Inflammatory macrophage treated with lipopolysaccharide for 4 hours (primary cell): Measurements from ENCODE around the gene WNT8A.
"Not testable (repeated sequence)": the region's sequence is repeated elsewhere in the genome, so short reads cannot be mapped to it uniquely, and the experiment has no call there.

Experiments
- DNase-seq: peaks from one replicate; pipeline ENCODE4 v3.0.0-alpha.2; 2020

WNT8A gene, protein sequence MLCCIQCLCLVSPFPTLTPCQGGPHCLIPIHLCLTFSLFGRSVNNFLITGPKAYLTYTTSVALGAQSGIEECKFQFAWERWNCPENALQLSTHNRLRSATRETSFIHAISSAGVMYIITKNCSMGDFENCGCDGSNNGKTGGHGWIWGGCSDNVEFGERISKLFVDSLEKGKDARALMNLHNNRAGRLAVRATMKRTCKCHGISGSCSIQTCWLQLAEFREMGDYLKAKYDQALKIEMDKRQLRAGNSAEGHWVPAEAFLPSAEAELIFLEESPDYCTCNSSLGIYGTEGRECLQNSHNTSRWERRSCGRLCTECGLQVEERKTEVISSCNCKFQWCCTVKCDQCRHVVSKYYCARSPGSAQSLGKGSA

DNA sequence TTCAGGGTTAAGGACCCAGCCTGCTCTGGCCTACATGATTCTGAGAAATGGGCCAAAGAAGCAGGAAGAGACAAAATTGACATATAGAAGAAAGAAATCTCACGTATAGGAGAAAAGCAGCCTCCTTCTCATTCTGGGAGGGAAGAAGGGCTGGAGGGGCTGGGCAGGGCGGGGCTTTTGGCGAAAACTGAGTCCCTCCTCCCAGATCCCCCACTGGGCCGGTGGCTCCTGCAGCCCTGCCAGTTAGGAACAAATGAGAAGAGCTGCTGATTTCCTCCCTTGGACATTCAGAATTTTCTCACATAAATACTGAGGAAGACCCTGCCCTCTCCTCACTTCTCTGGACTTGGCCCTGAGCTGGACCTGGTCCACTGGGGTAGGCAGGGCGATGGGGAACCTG is at the start of gene WNT8A:
Gene WNT8A (plus strand): TSS at position 332 of the 400 bp plus-strand sequence. CDS start 95 bp downstream, outside the sequence.
- DNase-seq, result no peak

DNA sequence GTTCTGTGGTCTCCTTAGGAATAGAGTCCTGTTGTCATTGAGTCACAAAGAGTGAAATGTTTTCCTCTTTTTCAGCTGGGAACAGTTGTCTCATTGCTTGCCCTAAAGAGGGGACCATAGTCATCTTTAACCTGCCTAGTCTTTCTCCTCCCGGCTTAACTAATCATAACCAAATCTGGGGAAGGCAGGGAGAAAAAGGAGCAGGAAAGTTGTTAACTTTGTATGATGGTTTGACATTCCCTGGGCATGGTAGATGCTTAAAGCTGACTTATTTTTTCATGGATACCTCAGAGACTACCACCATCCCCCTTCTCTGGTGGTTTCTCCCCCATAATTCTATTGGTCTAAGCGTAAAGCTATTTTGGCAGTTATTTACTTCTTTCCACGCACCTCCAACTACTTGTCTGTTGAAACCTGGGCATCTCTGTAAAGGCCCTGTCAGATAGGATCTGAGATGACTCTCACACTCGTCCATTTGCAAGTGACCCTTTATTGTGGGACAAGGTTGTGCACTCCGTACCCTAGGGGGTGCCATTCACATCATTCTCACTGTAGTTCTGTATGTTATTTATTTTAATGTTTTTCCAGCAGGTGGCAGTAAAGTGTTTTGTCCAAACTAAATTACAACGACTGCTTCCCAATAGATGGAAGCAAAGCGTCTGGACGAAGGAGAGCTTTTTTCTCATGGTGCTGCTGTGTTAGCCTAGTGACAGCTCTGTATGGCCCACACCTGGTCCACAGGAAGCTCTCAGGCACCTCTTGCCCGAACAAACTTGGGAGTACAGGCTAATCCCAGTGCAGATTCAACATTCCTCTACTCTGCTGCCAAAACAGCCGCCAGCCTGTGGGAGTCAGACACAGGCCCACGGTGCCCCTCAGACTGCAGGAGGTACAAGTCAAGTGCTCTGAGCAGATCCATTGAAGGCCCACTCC is 48.0 kb upstream of the WNT8A start:
- peak; percentile 87 for DNase-seq

DNA sequence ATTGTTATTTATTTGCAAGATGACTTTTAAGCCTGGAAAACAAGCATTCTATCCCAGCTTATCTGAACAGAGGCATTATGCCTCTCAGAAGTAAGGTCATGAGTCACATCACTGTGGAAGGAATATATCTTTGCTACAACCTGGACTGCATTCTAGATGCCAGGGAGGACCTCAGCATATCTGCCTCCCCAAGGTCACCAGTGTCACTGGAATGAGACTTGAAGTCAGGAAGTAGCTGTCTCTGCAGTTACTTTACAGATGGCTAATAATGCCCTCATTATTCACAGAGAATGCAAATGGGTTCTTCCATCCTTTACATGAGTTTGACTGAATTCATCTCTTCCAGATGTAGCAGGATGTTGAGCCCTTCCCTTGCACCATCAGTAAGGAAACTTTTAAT is 46.6 kb upstream of the WNT8A start:
- DNase-seq, result no peak

DNA sequence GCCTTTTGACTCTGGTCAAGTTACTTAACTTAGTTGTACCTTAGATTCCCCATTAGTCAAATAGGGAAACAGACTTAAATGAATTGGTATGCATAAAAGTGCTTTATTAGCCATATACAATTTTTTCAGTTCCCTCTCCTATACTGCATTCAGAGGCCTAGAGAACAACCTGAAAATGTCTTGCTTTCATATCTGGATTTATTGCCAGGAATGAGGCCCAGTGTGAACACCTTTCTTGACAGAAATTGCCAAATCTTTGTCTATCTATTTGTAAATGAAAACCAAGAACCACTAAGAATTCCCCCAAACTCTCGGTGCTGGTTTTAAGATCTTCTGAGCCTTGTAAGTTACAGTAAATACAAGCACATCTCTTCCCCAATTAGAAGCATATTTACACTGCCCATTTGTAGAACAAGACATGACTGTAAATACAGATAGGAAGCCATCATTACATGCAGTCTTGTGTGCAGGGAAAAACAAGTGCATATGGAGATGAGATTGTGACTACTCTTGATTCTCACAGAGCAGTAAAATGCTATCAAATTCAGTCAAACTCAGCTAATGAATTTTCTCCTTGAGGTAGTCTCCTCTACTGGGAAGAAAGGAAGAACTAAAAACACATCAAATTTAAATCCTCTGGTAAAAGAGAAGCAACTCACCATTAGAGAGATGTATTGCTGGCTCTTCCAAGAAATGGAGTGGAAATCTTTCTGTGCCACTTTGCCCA is 45.8 kb upstream of the WNT8A start:
- DNase-seq, result no peak

DNA sequence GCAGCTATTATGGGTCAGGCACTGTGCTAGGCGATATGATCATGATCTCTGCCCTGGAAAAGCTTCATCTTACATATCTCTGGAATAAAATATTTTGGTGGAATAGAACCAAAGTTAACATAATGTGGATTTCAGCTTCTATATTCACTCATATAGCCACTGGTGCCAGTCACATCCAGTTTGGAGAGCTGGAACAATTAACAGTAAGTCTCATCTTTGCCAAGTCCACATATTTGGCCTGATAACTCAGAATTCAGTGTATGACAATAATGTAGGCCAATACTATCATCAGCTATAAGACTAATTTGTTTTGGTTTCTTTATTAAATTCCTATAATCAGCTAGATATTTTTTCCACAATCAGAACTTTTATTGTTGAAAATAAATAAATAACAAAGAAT is 45.0 kb upstream of the WNT8A start:
- DNase-seq, result no peak

DNA sequence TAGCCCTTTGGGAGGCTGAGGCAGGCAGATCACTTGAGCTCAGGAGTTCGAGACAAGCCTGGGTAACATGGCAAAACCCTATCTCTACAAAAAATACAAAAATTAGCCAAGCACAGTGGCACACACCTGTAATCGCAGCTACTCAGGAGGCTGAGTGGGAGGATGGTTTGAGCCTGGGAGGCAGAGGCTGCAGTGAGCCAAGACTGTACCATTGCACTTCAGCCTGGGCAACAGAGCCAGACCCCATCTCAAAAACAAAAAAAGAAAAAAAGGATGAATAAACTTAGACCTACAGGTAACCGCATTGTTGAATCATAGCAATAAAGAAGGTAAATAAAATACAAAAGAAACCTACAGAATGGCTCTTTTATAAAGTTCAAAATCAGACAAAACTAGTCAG is 38.5 kb upstream of the WNT8A start:
- DNase-seq, result not testable (repeated sequence)

DNA sequence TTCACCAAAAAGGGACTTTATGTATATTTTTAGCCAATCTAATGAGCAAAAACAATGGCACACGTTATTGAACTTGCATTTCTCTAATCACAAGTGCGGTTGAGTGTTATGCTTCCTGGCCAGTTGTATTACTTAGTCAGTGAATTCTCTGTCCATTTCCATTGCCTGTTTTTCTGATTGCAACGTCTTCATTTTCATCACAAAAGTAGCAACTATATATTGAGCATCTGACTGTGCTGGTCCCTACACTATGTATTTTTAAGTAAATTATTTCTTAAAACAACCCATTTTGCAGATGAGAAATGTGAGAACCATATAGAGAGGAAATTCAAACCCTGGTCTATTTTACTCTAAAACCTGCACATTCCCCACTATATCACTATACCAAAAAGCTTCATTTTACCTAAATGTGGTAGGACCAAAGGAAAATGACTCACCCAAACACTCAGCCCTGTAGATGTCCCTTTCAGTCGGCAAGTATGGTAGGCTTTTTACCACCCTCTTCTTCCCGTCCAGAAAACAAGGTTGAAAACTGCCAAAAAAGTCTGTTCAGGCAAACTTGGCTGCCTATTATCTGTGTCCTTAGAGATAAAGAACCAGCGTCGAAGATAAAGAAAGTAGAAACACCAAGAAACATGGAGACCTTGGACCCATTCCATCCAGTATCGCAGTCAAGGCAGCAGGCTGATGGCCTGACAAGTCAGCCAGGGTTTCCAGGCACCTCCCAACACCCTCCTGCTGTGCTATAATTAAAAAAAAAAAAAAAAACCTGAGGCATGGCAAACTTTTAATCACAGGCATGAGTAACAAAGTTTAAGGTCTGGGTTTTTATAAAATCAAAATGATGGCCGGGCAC is 32.2 kb upstream of the WNT8A start:
- no peak for DNase-seq

DNA sequence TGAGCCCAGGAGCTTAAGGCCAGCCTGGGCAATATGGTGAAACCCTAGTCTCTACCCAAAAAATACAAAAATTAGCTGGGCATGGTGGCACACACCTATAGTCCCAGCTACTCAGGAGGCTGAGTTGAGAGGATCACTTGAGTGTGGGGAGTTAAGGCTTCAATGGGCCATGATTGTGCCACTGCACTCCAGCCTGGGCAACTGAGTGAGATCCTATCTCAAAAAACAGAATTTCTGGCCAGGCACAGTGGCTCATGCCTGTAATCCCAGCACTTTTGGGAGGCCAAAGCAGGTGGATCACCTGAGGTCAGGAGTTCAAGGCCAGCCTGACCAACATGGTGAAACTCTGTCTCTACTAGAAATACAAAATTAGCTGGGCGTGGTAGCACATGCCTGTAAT is 31.1 kb upstream of the WNT8A start:
- DNase-seq, result not testable (repeated sequence)

DNA sequence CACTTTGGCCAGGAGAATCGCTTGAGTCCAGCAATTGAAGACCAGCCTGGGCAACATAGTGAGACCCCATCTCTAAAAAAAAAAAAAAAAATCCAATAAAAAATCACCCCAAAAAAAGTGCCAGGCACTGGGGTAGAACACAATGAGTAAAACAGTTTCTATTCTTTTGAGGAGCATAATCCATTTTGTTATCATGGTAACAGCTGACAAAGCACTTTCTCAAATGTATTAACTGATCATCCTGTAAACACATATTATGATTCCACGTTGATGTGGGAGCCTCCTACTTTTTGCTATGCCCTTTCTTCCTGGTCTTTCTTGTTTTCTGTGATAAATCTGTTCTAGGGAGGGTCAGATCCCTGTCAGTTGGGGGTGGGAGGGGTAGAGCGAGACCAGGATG is 30.3 kb upstream of the WNT8A start:
- DNase-seq, result no peak

DNA sequence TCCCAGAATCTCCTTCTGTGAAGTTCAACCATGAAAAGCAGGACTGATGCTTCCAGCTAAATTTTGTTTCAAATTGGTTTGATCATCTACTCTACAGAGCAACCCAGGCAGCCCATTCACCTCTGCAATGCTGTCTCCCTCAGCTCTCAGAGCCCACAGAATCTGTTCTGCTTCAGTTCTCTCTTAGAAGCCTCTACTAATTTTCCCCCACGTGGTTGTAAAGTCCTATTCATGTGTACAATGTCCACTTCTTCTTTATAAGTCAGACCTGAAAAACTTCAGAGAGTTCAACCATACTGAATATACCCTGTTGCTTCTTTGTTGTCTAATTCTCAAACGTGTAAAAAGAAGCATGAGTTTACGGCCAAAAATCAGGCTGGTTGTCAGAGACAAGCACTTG is 29.6 kb upstream of the WNT8A start:
- no peak for DNase-seq

DNA sequence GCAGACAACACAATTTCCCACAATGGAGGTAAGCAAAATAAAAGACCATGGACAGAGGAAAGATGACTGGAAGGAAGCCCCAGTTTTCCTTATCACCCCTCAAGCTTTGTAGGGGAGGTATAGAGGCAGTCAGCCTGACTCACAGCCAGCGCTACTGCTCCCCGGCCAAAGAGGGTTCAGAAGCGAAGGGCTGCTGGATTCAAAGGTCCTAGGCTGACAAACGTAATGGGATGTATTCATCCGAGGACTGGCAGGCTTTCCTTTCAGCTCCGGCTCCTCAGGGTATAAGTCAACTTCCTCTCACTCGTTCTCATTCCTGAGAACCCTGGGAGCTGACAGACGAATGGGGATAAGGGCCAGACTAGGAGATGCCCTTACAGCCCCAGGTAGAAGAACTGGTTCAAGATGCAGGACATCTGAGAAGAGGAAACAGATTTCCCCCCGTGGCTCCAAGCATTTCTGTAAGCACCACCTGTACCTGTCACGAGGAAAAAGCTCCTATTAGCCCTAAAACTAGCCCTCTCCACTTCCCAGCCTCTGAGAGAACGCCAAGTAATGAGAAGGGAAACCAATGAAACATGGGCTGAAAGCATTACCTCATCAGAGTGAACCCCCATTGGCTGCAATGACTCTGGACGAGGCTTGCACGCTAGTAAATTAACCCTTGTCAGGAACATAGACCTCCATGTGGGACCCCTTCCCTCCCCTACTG is 28.8 kb upstream of the WNT8A start:
- DNase-seq, result no peak

DNA sequence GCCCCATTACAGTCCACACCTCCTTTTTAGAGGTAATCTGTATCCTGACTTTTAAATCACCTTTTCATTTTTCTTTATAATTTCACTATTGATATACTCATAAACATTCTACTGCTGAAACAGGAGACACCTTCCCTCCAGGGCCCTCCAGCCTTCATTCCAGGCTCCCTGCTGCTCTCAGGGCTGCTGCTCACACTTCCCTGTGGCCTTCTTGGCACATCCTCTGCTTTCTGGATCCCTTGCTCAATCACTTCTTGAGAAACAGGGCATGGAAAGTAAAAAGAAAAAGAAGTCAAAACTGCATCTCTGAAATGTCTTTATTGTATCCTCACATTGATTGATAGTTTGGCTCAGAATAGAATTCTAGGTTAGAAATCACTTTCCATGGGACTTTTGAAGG is 19.3 kb upstream of the WNT8A start:
- DNase-seq, result no peak

DNA sequence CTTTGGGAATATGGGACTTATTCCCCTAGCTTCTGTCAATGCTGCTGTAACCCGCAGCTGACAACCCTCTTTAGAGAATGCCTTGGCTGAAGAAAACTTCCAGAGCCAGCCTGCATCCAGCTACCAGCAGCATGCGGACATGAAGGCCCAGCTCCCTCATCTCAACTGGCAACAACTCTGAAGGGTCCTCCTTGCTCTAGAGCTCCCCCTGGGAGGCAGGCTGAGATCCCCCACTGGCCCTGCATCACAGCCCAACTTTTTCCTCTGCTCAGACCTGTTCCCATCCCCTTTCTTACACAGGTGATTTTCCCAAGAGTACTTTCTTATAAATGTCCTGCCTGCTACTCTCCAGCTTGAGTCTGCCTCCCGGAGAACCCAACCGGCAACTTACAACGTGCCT is 18.7 kb upstream of the WNT8A start:
- no peak for DNase-seq

DNA sequence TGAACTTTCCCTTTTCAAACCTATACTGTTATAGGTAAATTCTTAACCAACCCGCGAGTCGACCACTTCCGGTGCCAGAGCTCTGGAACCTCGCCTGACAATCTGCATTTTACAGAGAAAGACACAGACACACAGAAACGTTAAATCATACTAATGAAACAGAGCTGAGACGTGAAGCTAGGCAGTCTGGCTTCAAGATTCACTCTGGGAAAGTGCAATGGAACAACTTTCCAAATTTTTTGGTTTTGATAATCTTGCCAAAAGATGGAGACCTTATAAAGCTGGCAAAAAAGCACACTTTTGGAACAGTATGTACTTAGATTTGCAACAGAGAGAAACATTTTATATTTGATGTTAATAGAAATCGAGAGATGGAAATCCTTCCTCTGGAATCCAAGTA is 15.9 kb upstream of the WNT8A start:
- DNase-seq, result no peak

DNA sequence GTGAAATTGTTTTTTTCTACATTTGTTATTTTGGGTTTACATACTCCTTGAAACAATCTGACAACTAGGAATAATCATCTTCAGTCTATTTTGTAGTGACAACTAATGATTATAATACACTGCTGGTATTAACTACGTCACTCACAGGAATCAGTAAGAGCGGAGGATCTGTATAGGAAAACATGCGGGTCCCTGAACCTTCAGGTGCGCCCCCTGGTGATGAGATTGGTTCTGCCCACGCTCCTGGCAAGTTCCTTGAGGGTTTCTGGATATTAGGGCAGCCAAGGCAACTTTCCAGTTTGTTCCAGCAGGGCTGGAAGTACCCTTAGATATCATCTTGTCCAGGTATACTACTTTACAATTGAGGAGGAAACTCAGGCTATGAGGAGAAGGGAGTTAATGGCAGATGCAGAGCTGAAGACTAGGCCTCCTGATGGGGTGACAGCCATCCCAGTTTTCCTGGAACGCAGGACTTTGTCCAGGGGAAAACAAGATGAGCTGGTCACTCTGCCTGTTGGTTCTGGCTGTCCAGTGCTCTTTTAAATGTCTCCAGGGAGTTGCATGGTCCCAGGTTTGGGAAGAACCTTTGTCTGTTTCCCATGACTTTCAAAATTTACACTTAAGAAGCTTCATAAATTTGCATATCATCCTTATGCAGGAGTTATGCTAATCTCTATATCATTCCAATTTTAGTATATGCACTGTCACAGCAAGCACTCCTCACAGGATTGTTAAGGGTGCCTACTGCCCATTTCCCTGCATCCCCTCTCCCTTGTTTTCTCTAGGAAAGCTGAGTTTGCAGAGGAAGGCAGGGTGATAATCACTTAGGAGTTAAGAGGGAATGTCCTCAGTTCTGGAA is 14.9 kb upstream of the WNT8A start:
- peak; percentile 70 for DNase-seq

DNA sequence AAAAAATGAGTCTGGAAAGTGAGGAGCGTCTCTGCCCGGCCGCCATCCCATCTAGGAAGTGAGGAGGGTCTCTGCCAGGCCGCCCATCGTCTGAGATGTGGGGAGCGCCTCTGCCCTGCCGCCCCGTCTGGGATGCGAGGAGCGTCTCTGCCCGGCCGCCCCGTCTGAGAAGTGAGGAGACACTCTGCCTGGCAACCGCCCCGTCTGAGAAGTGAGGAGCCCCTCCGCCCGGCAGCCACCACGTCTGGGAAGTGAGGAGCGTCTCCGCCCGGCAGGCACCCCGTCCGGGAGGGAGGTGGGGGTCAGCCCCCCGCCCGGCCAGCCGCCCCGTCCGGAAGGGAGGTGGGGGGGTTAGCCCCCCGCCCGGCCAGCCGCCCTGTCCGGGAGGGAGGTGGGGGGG is 13.8 kb upstream of the WNT8A start:
- DNase-seq, result not testable (repeated sequence)

DNA sequence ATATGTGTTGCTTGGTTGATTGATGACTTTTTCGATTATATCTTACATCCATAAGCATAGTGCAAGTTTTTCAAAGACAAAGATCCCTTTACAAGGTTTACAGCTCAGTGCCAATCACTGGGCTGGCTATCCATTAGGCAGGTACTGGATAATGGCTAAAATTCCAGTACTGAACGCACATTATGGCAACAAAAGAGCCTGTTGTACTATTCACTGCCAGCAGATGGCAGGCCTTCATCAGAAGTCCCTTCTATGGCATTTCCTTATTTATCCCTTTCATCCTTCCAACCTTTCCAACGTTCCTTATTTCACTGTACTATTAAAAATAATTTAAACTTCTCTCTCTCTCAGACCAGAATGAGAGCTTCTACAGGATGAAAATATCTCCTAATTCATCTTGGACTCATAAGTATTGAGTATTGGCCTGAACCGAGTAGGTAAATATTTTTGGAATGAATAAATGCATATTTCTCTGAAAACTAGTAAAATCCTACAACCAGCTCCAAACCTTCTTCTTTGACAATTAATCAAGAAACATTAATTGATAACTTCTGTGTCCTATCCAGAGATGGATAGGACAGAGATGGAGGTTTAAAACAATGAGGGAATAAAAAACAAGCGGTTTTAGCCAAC is 6.7 kb upstream of the WNT8A start:
- DNase-seq, result peak; percentile 58

DNA sequence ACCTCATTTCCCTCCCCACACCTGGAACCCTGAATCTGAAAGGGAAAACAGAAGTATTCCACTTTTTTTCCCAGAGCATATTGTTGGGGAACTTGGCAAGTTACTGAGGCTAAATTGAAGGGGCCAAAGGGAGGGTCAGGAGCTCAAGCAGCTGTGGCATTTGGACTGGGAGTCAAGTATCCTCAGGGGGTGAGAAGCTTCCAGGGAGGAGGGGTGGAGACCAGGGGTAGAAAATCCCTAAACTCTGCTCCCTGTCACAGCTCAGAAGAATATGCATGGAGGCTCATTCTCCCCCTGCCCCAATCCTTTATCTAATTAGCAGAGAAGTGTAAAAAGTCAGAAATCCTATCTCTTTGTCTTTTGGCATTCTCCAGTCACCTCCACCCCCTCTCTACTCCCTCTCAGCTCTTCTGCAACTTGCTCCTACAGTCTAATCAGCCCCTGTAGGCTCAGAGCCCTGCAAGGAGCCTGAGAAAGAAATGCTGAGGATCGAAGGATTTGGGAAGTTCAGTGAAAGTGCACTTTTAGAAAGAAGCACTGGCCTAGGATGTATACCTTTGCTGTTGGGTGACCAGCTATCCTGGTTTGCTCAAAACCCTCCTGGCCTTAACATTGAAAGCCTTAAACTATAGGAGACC is 5.7 kb upstream of the WNT8A start:
- no peak for DNase-seq

DNA sequence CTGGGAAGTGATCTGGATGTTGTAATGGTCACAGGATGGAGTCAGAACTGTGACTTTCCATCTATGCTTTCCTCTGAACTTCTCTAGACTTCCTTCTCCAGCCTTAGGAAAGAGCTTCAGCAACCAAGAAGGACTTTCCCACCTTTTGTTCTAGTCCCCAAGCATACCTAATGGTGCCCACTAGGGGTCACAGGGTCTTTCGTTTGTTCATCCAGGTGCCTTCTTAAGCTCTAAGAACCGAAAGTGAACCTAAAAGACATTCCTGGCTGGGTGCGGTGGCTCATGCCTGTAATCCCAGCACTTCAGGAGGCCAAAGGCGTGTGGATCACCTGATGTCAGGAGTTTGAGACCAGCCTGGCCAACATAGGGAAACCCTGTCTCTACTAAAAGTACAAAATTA is 1.8 kb upstream of the WNT8A start:
- no peak for DNase-seq

DNA sequence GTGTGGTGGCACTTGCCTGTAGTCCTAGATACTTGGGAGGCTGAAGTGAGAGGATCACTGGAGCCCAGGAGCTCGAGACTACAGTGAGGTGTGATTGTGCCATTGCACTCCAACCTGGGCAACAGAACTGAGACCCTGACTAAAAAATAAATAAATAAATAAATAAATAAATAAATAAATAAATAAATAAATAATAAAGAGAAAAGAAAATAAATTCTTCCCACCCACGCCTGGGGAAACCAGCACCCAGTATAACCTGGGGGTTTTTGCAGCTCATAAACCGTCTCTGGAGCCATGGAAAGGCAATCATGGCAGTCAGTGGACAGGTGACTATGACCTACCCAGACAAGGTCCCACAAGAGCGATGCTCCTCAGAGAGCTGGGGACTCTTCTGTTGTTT is 7.9 kb downstream of the WNT8A start:
- DNase-seq, result no peak
